RWPE2 (cell line): ENCODE results near the gene FOXD4L4.
"Not testable (repeated sequence)": the region's sequence is repeated elsewhere in the genome, so short reads cannot be mapped to it uniquely, and the experiment has no call there.

Experiments
- ATAC-seq: fragments of 200-7000 bp; cut with Tn5 transposase; 3 replicates; pipeline ENCODE4 v1.9.1; 2021; ENCODE audit warnings: low read depth
- DNase-seq: peaks from one replicate; pipeline ENCODE4 v3.0.0-alpha.2; 2020; ENCODE audit warnings: low spot score
- H3K27ac ChIP-seq: fragments of 450-650 bp; 2 replicates; pipeline ENCODE4 v1.5.1; 2017; ENCODE audit warnings: mild to moderate bottlenecking; ENCODE audit not compliant: poor library complexity, severe bottlenecking
- H3K27me3 ChIP-seq: fragments of 250-450 bp; sonication (Bioruptor Pico); 2 replicates; pipeline ENCODE4 v1.5.1; 2021; ENCODE audit warnings: mild to moderate bottlenecking, moderate library complexity; ENCODE audit not compliant: insufficient read depth, poor library complexity, severe bottlenecking
- H3K36me3 ChIP-seq: fragments of 250-450 bp; sonication (Bioruptor Pico); 2 replicates; pipeline ENCODE4 v1.5.1; 2020; ENCODE audit warnings: low read depth, mild to moderate bottlenecking, moderate library complexity
- H3K4me1 ChIP-seq: fragments of 250-450 bp; sonication (Bioruptor Pico); 2 replicates; pipeline ENCODE4 v1.5.1; 2021; ENCODE audit warnings: mild to moderate bottlenecking, moderate library complexity; ENCODE audit not compliant: insufficient read depth, poor library complexity, severe bottlenecking
- H3K4me3 ChIP-seq: fragments of 250-450 bp; sonication (Bioruptor Pico); 2 replicates; pipeline ENCODE4 v1.5.1; 2021; ENCODE audit warnings: mild to moderate bottlenecking, moderate library complexity; ENCODE audit not compliant: severe bottlenecking
- H3K9me3 ChIP-seq: fragments of 250-450 bp; sonication (Bioruptor Pico); 2 replicates; pipeline ENCODE4 v1.5.1; 2021; ENCODE audit warnings: mild to moderate bottlenecking, moderate library complexity; ENCODE audit not compliant: severe bottlenecking

The FOXD4L4 gene

GRCh38 chr9:65737096-65737564, at the start of gene FOXD4L4:
FOXD4L4 (plus strand) TSS chr9:65737146; CDS start chr9:65737146, 0 bp downstream.
- H3K4me3 ChIP-seq, H3K27ac ChIP-seq, ATAC-seq, H3K9me3 ChIP-seq, H3K4me1 ChIP-seq, H3K36me3 ChIP-seq, H3K27me3 ChIP-seq: not testable (repeated sequence)
- peak; percentile 14 for DNase-seq

GRCh38 chr9:65703550-65703949, 33.4 kb upstream of the FOXD4L4 start:
- not testable (repeated sequence) for H3K9me3 ChIP-seq, ATAC-seq, H3K4me1 ChIP-seq, DNase-seq, H3K27ac ChIP-seq, H3K36me3 ChIP-seq, H3K27me3 ChIP-seq, H3K4me3 ChIP-seq

- H3K27ac ChIP-seq, ATAC-seq, H3K4me1 ChIP-seq, DNase-seq, H3K36me3 ChIP-seq, H3K4me3 ChIP-seq, H3K9me3 ChIP-seq, H3K27me3 ChIP-seq: not testable (repeated sequence)
Measured at GRCh38 chr9:65714445-65714844, 22.5 kb upstream of the FOXD4L4 start.

GRCh38 chr9:65738133-65738532, 1.2 kb downstream of the FOXD4L4 start:
- H3K27me3 ChIP-seq, ATAC-seq, H3K4me3 ChIP-seq, H3K4me1 ChIP-seq, DNase-seq, H3K27ac ChIP-seq, H3K9me3 ChIP-seq, H3K36me3 ChIP-seq: not testable (repeated sequence)
